C4-2B (cell line): ENCODE measurements around the gene ERAL1.

Experiments used
- CTCF ChIP-seq: fragments of 450-650 bp; conservative IDR thresholded peaks from 2 replicates; pipeline ENCODE4 v1.5.1; 2017; ENCODE audit warnings: mild to moderate bottlenecking
- ZFX ChIP-seq: fragments of 450-650 bp; IDR thresholded peaks from 2 replicates; pipeline ENCODE4 v1.6.1; 2017

GRCh38 chr17:28867276-28867675, 12.5 kb downstream of the ERAL1 start:
- TF ChIP-seq CTCF, result no peak
- TF ChIP-seq ZFX, result no peak
